Activated CD4-positive, alpha-beta T cell treated with anti-CD3 and anti-CD28 coated beads, Interleukin-2, amount 50 U/mL, for 4 hours (primary cell): ENCODE measurements around the gene CHMP6.
"Not testable (repeated sequence)": the region's sequence is repeated elsewhere in the genome, so short reads cannot be mapped to it uniquely, and the experiment has no call there.

Experiments used
- DNase-seq, 2 experiments: peaks; one replicate each; pipeline ENCODE4 v3.0.0-alpha.2; 2020

CHMP6 gene

GRCh38 chr17:81016575-81016974 lies 24.9 kb downstream of the CHMP6 start:
- DNase-seq: no peak

GRCh38 chr17:81017330-81017729 lies 25.7 kb downstream of the CHMP6 start:
- not testable (repeated sequence) for DNase-seq

GRCh38 chr17:81018044-81018802 lies 26.6 kb downstream of the CHMP6 start:
- no peak for DNase-seq

GRCh38 chr17:81019563-81020442 lies 28.2 kb downstream of the CHMP6 start:
- no peak for DNase-seq

GRCh38 chr17:81020443-81020766 lies 28.8 kb downstream of the CHMP6 start:
- no peak for DNase-seq

- no peak for DNase-seq
Measured at GRCh38 chr17:81020767-81021497, 29.3 kb downstream of the CHMP6 start.

GRCh38 chr17:81021531-81022343 lies 30.1 kb downstream of the CHMP6 start:
- no peak for DNase-seq

- DNase-seq: no peak
Measured at GRCh38 chr17:81022344-81022676, 30.7 kb downstream of the CHMP6 start.

- no peak for DNase-seq
Measured at GRCh38 chr17:81025065-81025740, 33.6 kb downstream of the CHMP6 start.

- no peak for DNase-seq
Measured at GRCh38 chr17:81025741-81026129, 34.1 kb downstream of the CHMP6 start.

GRCh38 chr17:81026266-81027036 lies 34.8 kb downstream of the CHMP6 start:
- DNase-seq: no peak

GRCh38 chr17:81027038-81027437 lies 35.4 kb downstream of the CHMP6 start:
- DNase-seq: no peak

- peak; percentile 29 to 43 for DNase-seq
Measured at GRCh38 chr17:81027591-81028505, 36.2 kb downstream of the CHMP6 start.

- DNase-seq: no peak
Measured at GRCh38 chr17:81028506-81028858, 36.8 kb downstream of the CHMP6 start.

- DNase-seq: no peak
Measured at GRCh38 chr17:81029859-81030258, 38.2 kb downstream of the CHMP6 start.

GRCh38 chr17:81030312-81030711 lies 38.7 kb downstream of the CHMP6 start:
- not testable (repeated sequence) for DNase-seq

GRCh38 chr17:81030741-81031565 lies 39.3 kb downstream of the CHMP6 start:
- DNase-seq: no peak

- DNase-seq: no peak
Measured at GRCh38 chr17:81031566-81032550, 40.2 kb downstream of the CHMP6 start.
